ENCODE data around the gene BST1.
A peak's percentile ranks its signal among the peaks of the same experiment; 100 is the strongest.
"Not testable (repeated sequence)": the region's sequence is repeated elsewhere in the genome, so short reads cannot be mapped to it uniquely, and the experiment has no call there.

BST1 gene

DNA sequence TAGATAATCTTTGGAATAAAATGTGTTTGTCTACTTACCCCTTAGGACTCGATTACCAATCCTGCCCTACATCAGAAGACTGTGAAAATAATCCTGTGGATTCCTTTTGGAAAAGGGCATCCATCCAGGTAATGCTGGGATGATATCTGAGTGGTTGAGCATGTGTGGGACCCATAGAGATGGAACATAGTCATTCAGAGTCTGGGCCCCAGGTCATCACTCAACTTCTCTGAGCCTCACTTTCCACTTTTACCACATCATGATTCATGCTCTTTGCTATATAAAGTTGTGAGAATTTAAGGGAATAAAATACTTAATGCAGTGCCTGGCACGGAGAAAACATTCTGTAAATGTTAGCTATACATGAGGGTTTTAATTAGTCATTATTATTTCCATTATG, 8.9 kb downstream of the BST1 start:
- no peak for DNase-seq (ENCODE audit: low spot score)

DNA sequence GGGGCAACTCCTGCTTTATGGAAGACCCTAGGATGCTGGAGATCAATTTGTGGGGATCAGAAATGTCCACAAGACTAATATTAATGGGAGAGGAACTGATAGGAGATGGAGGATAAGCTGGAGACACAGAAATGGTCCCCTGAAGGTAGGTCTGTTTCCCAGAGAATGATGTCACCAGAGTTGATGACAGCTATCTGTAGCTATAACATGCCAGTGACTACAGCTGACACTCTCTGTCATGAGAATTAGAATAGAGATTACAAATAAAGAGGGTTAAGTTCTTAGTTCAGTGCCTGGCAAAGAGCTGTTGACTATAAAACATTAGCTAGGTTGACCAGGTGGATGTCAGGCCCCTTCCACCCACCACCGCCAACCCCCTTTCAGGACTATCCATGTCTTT, 9.3 kb downstream of the BST1 start:
- DNase-seq (ENCODE audit: low spot score) = no peak

DNA sequence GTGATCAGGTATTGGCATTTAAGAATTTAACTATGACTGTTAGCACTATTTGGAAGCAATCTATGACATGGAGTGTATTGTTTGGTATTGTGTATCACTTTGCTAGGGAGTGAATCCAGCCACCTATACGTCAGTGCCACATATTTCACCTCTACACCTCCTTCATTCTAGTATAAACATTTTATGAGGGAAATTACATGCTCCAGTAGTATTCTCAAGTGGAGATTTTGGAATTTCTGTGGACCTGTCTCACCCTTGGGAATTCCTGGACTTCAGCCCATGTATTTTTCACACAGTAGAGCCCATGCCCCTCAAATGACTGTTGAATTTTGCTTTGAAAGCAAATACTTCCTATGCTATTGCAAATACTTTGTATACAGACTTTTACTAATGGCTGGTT, 11.3 kb downstream of the BST1 start:
- no peak for DNase-seq (ENCODE audit: low spot score)

DNA sequence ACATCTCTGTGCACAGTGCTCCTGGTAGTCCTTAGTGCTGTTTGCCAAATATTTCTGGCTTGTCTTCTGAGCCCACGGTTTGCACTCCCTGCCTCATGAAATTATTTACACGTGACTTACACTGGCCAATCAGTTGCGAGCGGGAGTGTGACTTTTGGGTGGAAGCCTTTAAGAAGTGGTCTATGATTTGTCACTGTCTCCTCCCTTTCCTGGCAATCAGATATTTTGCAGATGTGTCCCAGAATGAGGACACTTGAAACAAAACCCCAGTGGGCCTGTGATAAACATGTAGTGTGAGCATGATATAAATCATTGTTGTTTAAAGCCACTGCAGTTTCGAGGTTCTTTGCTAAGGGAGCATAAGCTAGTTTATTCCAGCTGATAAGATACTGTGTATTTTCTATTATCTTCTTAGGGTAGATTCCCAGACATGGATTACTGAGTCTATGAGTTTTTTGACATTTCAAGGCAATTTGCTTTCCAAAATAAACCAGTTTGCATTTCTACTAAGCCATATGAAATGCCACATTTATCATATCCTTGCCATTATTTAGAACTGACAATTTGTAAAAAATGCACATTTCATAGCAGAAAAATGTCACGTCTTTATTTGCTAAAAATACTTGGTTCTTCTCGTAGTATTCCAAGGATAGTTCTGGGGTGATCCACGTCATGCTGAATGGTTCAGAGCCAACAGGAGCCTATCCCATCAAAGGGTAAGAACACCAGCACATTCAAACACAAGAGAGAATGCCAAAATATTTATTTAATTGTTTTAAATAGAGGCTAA, 12.0 kb downstream of the BST1 start:
- DNase-seq (ENCODE audit: low spot score) = no peak

DNA sequence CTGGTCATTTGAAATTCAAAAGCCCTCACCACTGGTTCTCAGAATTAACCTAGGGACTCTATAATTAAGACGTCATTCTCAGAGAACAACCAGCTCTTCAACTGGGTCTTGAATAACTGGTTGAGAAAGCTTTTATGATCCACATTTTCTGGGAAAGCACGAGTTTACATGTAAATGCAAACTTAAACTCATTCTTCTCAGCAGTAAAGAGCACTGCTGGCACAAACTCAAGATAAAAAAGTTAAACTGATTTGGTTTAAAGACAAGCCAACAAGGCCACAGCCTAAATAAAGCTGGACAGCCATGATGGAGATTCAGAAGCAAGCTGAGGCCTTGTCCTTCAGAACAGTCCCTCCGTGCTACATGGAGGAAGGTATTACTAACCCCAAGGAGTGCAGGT, 13.2 kb downstream of the BST1 start:
- no peak for DNase-seq (ENCODE audit: low spot score)

DNA sequence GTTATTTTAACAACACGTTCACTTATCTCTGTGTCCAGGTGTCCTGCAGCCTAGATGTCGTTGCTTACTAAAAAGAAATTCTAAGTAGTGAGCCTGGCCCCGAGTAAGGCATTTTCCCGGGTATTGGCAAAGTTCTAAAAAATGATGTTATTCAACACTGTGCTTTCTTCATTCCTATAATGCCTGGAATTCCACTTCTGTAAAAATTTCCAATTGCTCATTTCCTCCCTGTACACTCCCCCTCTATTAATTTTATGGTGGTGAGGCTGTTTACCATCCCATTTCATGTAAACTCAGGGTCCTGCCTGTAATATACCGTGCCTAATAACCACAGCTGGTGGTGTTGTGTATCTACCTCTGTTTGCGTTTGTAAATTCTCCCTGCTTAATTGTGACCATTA, 14.2 kb downstream of the BST1 start:
- DNase-seq (ENCODE audit: low spot score) = no peak

DNA sequence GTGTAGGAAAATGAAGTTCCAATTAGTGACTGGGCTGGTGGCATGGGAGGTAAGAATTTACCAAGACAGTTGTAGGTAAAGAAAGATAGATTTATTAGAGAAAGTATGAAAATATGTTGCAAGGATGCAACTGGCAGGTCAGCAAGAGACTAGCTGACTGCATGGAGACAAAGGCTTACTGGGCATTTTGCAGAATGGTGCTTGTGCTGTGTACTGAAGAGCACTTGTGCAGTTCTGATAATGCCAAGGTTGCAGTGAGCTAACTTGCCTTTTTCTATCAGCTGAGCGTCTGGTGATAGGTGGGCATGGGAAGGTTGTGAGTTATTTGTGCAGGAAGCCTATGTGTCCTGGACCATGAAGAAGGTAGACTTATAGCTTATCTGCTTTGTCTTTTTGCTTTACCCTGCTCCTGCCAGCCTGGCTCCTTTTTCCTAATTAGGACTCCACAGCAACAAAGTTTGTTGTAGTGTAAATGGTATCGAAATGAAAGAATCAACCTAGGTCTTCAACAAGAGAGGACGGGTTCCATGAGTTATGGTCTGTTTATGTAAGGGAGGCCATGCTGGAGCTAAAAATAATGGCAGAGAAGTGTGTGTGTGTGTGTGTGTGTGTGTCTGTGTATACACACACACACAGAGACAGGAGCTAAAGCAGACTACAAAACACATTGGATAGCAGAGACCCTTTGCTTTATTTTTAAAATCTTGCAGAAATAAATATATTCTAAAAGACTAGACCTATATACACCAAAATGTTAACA, 15.0 kb downstream of the BST1 start:
- DNase-seq (ENCODE audit: low spot score) = no peak

DNA sequence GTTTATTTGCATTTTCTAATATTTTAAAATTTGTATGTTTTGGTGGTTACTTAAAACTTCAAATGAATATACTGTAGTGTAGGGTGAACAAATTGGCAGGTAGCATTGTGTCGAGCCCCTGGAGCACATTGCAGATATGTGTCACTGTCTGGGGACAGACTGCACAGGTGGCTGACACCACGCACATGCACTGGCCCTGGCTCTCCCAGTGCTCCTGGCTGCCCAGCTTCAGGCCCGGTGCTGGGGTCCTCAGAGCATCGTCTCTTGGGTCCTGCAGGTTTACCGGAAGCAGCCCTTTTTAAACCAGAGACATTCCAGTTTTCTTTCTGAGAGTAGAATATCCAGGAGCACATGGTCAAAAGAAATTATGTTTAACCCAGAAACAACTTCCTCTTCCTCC, 15.6 kb downstream of the BST1 start:
- no peak for DNase-seq (ENCODE audit: low spot score)

DNA sequence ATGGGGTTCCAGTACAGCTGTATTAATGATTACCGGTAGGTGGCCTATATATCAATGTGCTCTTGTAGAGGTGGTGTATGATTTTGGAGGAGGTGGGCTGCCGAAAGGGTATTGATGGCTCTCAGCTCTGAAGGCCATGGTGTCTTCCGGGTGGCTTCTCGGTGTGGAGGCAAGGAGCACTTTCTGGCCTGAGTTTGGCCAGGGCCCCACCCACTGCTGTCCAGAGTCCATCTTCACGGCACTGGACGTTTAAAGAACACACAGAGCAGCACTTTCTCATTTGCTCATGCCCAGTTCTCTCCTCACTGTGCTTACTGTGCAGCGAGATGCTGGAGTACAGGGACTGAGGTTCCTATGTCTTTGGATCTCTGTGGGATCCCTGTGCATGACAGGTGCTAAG, 16.1 kb downstream of the BST1 start:
- no peak for DNase-seq (ENCODE audit: low spot score)

DNA sequence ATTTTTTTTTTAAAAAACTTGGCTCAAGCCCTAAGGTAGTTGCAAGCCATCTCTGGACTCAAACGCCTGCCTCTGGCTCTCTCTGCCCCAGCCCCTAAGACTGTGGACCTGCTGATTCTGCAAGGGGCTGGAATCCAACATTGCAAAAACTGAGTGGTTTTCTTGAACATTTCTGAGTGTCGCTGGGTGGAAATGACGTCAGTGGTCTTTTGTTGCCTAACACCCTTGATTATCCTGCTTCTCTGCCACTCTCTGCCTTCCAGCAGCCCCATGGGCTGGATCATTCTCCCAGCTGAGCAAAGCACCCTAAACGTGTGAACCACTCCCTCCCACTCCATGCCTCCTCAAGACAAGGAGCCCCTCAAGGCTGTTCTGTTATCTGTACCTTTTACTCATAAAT, 16.6 kb downstream of the BST1 start:
- DNase-seq (ENCODE audit: low spot score) = no peak

DNA sequence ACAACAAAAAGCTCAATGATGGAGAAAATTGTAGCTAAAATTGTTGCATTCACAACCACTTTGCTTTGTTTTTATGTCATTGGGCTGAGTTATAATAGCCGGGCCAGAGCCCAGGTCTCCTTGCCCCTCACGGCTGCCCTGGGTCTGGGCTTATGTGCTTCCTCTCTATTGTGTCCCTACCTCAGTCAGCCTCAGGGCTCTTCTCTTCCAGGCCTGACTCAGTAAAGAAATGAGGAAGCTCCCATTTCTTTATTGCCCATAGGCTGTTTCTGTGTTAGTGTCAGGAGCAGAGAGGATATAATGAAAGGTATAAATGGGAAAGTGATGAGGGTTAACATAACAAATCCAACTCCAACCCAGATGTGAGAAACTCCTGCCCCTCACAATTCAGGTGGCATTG, 18.0 kb downstream of the BST1 start:
- no peak for DNase-seq (ENCODE audit: low spot score)

DNA sequence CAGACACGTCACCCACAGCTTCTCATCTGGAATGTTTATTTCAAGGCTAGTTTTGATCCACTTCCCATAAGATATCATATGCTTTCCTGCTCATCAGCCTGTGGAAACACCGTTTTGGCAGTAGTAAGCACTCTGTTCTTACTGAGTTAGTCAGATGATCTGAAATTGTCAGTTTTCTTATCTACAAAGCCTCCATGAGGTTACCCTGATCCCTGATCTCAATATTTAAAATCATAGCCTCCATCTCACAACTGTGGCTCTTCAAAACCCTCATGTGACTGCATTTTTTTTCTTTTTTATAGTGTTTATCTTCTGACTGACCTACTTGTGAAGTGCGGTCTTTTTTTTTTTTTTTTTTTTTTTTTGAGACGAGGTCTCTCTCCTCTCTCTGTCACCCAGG, 22.7 kb downstream of the BST1 start:
- DNase-seq (ENCODE audit: low spot score) = no peak

DNA sequence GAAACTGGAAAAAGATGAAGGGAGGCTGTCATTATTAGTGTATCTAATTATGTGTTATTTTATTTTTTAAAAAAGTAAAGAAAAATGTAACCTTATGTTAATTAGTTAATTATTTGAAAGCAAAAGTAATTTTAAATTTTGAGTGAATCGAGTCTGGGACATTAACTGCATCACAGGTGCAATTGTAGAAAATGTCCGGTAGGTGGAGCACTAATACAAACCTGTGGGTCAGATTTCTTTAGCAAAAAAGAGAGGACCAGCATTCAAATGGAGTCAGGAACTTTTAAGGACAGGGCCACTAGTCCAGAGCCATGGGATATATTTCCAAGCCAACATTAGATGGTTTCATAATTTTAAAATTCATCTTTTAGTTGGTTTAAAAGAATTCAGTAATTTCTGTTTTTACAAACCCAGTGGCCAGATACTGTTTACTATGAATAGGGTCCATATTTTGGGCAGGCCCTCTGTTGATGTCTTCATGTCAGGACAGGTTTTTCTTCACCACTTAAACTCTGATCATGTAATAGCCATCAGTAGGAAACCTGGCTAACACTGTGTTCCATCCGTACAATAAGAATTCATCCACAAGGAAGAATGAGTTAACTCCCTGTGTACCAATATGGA, 27.2 kb downstream of the BST1 start:
- DNase-seq (ENCODE audit: low spot score) = peak; percentile 56

DNA sequence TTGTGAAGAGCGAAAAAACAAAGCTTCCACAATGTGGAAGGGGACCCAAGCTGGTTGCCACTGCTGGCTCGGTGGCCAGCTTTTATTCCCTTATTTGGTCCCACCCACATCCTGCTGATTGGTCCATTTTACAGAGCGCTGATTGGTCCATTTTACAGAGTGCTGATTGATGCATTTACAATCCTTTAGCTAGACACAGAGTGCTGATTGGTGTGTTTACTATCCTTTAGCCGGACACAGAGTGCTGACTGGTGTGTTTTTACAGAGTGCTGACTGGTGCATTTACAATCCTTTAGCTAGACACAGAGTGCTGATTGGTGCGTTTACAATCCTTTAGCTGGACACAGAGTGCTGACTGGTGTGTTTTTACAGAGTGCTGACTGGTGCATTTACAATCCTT, 30.2 kb downstream of the BST1 start:
- DNase-seq (ENCODE audit: low spot score) = not testable (repeated sequence)

DNA sequence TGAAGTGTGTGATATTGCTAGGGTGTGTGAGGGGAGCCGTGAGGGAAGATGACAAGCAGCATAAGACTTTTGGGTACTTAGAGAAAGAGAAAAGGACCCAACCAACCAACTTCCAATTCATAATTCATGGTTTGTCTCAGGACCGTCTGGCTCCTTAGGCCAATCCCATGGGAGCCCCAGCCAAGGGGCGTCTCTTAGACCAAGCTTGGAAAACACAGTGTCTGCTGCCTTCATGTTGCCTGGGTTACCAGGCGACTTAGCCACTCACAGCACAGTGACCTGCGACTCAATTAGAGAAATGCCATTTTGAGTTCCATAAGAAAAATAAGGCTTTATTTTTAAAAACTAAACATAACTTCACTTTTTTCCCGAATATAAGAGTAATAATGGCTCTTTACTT, 32.7 kb downstream of the BST1 start:
- no peak for DNase-seq (ENCODE audit: low spot score)

DNA sequence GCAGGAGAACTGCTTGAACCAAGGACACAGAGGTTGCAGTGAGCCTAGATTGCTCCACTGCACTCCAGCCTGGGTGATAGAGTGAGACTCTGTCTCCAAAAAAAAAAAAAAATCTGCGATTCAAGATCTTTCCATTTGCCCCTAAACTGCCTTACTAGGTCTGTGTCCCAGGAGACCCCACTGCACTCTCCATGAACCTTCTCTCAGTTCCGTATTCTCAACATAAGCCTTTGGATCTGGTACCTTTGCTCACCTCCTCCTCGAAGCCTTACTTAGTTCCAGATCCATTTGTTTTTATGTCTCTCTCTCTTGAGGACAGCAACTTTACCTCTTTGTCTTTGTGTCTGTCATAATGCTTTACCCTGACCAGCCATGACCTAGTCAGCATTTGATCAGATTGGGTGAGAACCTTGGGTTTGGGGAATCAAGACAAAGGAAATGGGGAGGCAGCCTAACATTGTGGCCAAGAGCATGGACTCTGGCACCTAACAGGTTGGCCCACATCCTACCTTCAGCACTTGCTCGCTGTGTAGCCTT, 33.7 kb downstream of the BST1 start:
- no peak for DNase-seq (ENCODE audit: low spot score)

DNA sequence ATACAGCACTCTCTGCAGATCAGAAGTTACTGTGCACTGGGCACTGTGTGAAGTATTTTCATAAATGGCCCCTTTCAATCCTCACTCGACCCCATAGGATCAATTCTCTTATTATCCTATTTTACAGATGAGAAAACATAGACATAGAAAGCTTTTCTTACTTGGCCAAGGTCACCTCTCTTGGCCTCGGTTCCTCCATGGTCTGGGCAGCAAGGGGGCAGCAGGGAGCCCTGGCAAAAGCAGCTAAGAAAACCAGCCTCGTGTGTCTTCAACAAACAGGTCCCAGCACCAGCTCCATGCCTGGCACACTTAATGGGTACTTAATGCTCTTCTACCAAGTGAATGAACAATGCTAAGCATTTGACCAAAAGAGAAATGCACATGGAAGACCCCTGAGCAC, 34.4 kb downstream of the BST1 start:
- DNase-seq (ENCODE audit: low spot score) = no peak

DNA sequence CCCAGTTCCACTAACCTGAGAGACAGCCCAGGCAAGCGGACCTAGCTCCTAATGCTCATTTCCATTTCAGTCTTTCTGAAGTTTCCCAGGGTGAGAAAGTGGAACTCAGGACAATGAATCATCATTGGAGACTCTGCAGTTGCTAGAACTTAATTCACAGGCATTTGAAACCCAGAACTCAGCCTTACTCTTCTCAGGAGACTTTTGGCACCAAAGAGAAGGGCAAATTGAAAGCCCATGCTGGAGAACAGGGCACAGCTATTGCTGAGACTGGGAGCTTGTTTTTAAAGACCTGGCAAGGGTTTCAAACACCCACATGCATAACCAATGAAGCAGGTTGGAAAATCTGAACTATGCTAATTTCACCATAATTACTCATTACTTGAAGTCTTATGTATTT, 36.0 kb downstream of the BST1 start:
- peak; percentile 3 for DNase-seq (ENCODE audit: low spot score)

DNA sequence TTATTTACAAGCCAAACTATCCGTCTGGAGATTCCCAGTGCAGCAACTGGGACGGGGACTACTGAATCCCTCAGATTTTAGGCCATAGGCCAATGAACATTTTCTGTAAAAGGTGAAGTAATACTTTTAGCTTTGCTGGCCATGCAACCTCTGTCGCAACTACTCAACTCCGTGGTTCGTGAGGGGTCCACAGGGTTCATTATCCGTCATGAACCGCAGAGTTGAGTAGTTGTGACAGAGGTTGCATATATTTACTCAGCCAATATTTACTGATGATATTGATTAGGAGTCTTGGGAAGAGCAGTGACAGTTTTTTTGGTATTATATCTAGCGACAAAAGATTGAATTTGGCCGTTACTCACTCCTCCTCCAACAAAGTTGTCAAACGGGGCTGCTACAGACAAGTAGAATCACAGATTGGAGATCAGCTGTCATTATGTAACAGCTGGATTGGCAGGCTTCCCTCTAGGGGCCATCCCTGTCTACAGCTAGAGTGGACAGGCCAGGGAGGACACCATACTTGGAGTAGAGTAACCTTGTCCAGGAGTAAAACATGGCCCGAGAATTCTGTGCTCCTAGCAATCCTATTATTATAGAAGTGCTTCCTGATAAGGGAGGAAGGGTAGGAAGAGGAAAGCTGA, 38.0 kb downstream of the BST1 start:
- no peak for DNase-seq (ENCODE audit: low spot score)

DNA sequence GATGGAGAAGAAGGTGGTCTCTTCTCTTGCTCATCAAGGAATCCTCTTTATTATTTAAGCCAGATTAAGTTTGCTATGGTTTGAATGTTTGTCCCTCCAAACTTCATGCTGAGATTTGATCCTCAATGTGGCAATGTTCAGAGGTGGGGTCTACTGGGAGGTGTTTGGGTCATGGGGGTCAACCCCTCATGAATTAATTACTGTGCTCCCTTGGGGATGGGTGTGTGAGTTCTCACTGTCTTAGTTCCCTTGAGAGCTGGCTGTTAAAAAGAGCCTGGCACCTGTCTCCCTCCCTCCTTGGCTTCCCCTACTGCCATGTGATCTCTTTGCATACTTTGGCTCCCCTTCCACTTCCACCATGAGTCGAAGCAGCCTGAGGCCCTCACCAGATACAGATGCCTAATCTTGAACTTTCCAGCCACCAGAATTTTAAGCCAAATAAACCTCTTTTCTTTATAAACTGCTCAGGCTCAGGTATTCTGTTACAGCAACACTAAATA, 39.3 kb downstream of the BST1 start:
- DNase-seq (ENCODE audit: low spot score) = no peak

DNA sequence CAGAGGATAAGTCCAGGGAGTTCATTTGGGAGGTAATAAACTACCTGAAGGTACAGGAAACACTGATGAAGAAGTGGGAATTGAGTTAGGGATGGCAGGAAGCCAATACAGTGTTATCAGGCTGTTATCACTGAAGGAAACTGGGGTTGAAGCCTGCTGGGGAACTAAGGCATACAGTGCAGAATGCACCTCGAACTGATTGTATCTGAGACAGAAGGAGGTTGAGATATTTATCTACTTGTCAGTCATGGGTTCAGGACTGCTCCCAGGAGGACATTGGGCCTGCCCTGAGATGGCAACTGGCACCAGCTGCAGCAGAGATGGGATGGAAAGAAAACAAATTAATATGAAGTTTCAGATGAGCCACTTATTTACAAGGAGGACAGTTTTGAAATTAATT, 39.8 kb downstream of the BST1 start:
- DNase-seq (ENCODE audit: low spot score) = no peak

DNA sequence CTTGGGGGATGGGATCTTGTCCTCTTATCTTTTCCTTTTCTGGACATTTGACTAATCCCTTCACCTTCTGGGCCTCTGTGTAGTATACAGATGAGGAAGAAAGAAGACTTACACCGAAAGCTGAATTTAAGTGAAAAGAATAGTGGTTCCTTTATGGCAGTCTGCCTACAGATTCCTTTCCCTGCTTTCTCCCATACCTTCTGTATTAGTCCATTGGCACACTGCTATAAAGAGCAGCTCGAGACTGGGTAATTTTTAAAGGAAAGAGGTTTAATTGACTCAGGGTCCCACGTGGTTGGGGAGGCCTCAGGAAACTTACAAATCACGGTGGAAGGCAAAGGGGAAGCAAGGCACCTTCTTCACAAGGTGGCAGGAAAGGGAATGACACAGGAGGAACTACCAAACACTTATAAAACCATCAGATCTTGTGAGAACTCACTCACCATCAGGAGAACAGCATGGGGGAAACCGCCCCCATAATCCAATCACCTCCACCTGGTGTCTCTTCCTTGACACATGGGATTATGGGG, 41.2 kb downstream of the BST1 start:
- no peak for DNase-seq (ENCODE audit: low spot score)
